Motor neuron (in vitro differentiated cells): ENCODE data around the gene CLMN. TPM values are rescaled to one million over a fixed set of nuclear protein-coding genes. Genes with fewer than 3 reads are reported as not detected.
"Not testable (repeated sequence)": the region's sequence is repeated elsewhere in the genome, so short reads cannot be mapped to it uniquely, and the experiment has no call there.

Source experiments
- ATAC-seq, 8 experiments: fragments of 200-7000 bp; cut with Tn5 transposase; replicated peaks in 6 of 8; 2 replicates each; pipeline ENCODE4 v1.8.0; 2021; ENCODE audit warnings: mild to moderate bottlenecking in 8 of 8, moderate library complexity in 8 of 8
- H3K27ac ChIP-seq, 2 donors: fragments of 250-450 bp; sonication (Bioruptor Pico); 2 replicates each; pipeline ENCODE4 v1.9.0; 2021; ENCODE audit warnings: antibody characterized with exemption in 2 of 2, mild to moderate bottlenecking in 2 of 2, moderate library complexity in 1 of 2
- H3K4me1 ChIP-seq, 2 donors: fragments of 250-450 bp; sonication (Bioruptor Pico); replicated peaks in 1 of 2; 2 replicates each; pipeline ENCODE4 v1.6.1; 2021; ENCODE audit warnings: antibody characterized with exemption in 2 of 2, mild to moderate bottlenecking in 2 of 2, moderate library complexity in 1 of 2
- H3K4me3 ChIP-seq, 5 donors: fragments of 250-450 bp; sonication (Bioruptor Pico); 2 replicates each; pipeline ENCODE4 v1.9.0; 2021; ENCODE audit warnings: antibody characterized with exemption in 5 of 5, mild to moderate bottlenecking in 5 of 5, moderate library complexity in 4 of 5
- WGBS, 10 experiments: fragments of 450-650 bp; shearing (Covaris generic); methylation state at CpG; one replicate each; pipeline ENCODE4 v1.0.0; 2022; 5-methylcytosine and 5-hydroxymethylcytosine counted together
- in situ Hi-C, 9 experiments: fragments of 400-800 bp; cut with MboI; loops; one replicate each; pipeline ENCODE4 v1.15.0; 2021; ENCODE audit warnings: low sequenced_read_pairs in 9 of 9, low pct_unique_long_range_greater_than_20kb in 2 of 9; ENCODE audit not compliant: unreplicated experiment in 9 of 9
- total RNA-seq, 8 experiments: library from RNA; unstranded; fragments of 300-600 nt; gene quantifications; 2 replicates each; pipeline versions ENCODE4 v1.2.3 to v1.2.4, GENCODE V29; 2022

CLMN gene
- total RNA-seq, 8 experiments from 2014 or later, result 0.10 to 5.3 (median 2.8) TPM

- H3K4me3 ChIP-seq, result no peak overlapping the region
- H3K4me1 ChIP-seq, result peaks cover 0 to 10% of the 10 kb centered on the region in 2 donors
- H3K27ac ChIP-seq, result no peak overlapping the region
- ATAC-seq, result no peak
- WGBS, 10 experiments, result 40 to 100% (median 90%) methylated on average over 1 to 3 of the region's 3 CpGs; no CpG with 5 or more reads in 3 of the 10 experiments
- in situ Hi-C loops, result no loop called here
Observed at GRCh38 chr14:95213774-95214173, 105.9 kb downstream of the CLMN start.

- in situ Hi-C loops, result no loop called here
Observed at GRCh38 chr14:95211721-95212504, 107.8 kb downstream of the CLMN start.

GRCh38 chr14:95210699-95211098 lies 109.0 kb downstream of the CLMN start:
- H3K4me3 ChIP-seq, result no peak overlapping the region
- in situ Hi-C loops, result no loop called here
- no peak for ATAC-seq
- no peak overlapping the region for H3K27ac ChIP-seq
- WGBS, 10 experiments, result 48 to 100% (median 91%) methylated on average over 2 to 11 of the region's 13 CpGs; no CpG with 5 or more reads in 2 of the 10 experiments
- peaks cover 8 to 9% of the 10 kb centered on the region in 2 donors for H3K4me1 ChIP-seq

More at GRCh38 chr14:95211721-95212504, 107.8 kb downstream of the CLMN start:
- no peak overlapping the region for H3K27ac ChIP-seq
- no peak for ATAC-seq
- H3K4me3 ChIP-seq, result no peak overlapping the region
- WGBS, 10 experiments, result 41 to 100% (median 83%) methylated on average over 2 to 6 of the region's 8 CpGs
- H3K4me1 ChIP-seq, result peaks cover 0 to 10% of the 10 kb centered on the region in 2 donors

GRCh38 chr14:95208598-95208997 lies 111.1 kb downstream of the CLMN start:
- in situ Hi-C loops, result no loop called here
- H3K27ac ChIP-seq, result no peak overlapping the region

GRCh38 chr14:95207475-95208233 lies 112.1 kb downstream of the CLMN start:
- ATAC-seq, result no peak
- H3K27ac ChIP-seq, result no peak overlapping the region
- WGBS, 10 experiments, result 0 to 82% (median 67%) methylated on average over 1 to 6 of the region's 7 CpGs; no CpG with 5 or more reads in 3 of the 10 experiments
- in situ Hi-C loops, result no loop called here
- H3K4me3 ChIP-seq, result no peak overlapping the region
- peaks cover 5 to 8% of the 10 kb centered on the region in 2 donors for H3K4me1 ChIP-seq

More at GRCh38 chr14:95208598-95208997, 111.1 kb downstream of the CLMN start:
- ATAC-seq, result no peak
- Histone ChIP-seq H3K4me1 (peaks cover 5 to 8% of the 10 kb centered on the region in 2 donors), H3K4me3 (no peak overlapping the region)
- WGBS, 10 experiments, result 47 to 100% (median 87%) methylated on average over 1 to 6 of the region's 6 CpGs

- Histone ChIP-seq H3K4me3 (no peak overlapping the region), H3K4me1 (peaks cover 5 to 8% of the 10 kb centered on the region in 2 donors), H3K27ac (no peak overlapping the region)
- peak in 4 of 8 experiments; percentile 14 to 32 (median 27) for ATAC-seq
- in situ Hi-C loops, result no loop called here
- 44 to 100% (median 87%) methylated on average over 1 to 2 of the region's 2 CpGs; no CpG with 5 or more reads in 2 of the 10 experiments for WGBS, 10 experiments
Observed at GRCh38 chr14:95206534-95206933, 113.2 kb downstream of the CLMN start.

- no peak overlapping the region for H3K27ac ChIP-seq
- no peak for ATAC-seq
- H3K4me3 ChIP-seq, result no peak overlapping the region
- 6 to 100% (median 72%) methylated on average over 1 to 2 of the region's 2 CpGs for WGBS, 10 experiments
- in situ Hi-C loops, result no loop called here
- peaks cover 5 to 8% of the 10 kb centered on the region in 2 donors for H3K4me1 ChIP-seq
Observed at GRCh38 chr14:95204705-95205104, 115.0 kb downstream of the CLMN start.

- H3K4me1 ChIP-seq, H3K27ac ChIP-seq, H3K4me3 ChIP-seq, ATAC-seq, in situ Hi-C loops: not testable (repeated sequence)
- 38 to 100% (median 100%) methylated on average over 1 to 2 of the region's 2 CpGs; no CpG with 5 or more reads in 1 of the 10 experiments for WGBS, 10 experiments
Observed at GRCh38 chr14:95201745-95202144, 118.0 kb downstream of the CLMN start.

GRCh38 chr14:95200404-95200803 lies 119.3 kb downstream of the CLMN start:
- no peak for ATAC-seq
- in situ Hi-C loops, result no loop called here
- WGBS, 10 experiments, result 60 to 100% (median 87%) methylated on average over 1 to 4 of the region's 7 CpGs; no CpG with 5 or more reads in 5 of the 10 experiments
- Histone ChIP-seq H3K4me1 (no peaks in the 10 kb centered on the region), H3K27ac (no peak overlapping the region), H3K4me3 (no peak overlapping the region)

- Histone ChIP-seq H3K27ac (no peak overlapping the region), H3K4me1 (no peaks in the 10 kb centered on the region), H3K4me3 (no peak overlapping the region)
- in situ Hi-C loops, result no loop called here
- 7 to 55% (median 43%) methylated on average over 1 to 6 of the region's 8 CpGs; no CpG with 5 or more reads in 1 of the 10 experiments for WGBS, 10 experiments
- ATAC-seq, result no peak
Observed at GRCh38 chr14:95199298-95199983, 120.3 kb downstream of the CLMN start.

- no peaks in the 10 kb centered on the region for H3K4me1 ChIP-seq
- ATAC-seq, result no peak
- no peak overlapping the region for H3K4me3 ChIP-seq
- in situ Hi-C loops, result no loop called here
- WGBS, 10 experiments, result 75 to 100% (median 95%) methylated on average over 1 to 8 of the region's 9 CpGs; no CpG with 5 or more reads in 4 of the 10 experiments
- no peak overlapping the region for H3K27ac ChIP-seq
Observed at GRCh38 chr14:95198320-95198719, 121.4 kb downstream of the CLMN start.

GRCh38 chr14:95197551-95197950 lies 122.2 kb downstream of the CLMN start:
- no peak overlapping the region for H3K4me3 ChIP-seq
- in situ Hi-C loops, result no loop called here
- H3K27ac ChIP-seq, result no peak overlapping the region
- ATAC-seq, result no peak
- 21 to 100% (median 81%) methylated on average over 1 to 7 of the region's 8 CpGs for WGBS, 10 experiments
- H3K4me1 ChIP-seq, result no peaks in the 10 kb centered on the region
